Measurements from ENCODE around the gene FFAR1. TPM values are rescaled to one million over a fixed set of nuclear protein-coding genes. Genes with fewer than 3 reads are reported as not detected.
"Not testable (repeated sequence)": the region's sequence is repeated elsewhere in the genome, so short reads cannot be mapped to it uniquely, and the experiment has no call there.

FFAR1 gene
- total and polyA plus RNA-seq, 2 experiments from 2014 or later: 0.11 TPM; not detected in 1

DNA sequence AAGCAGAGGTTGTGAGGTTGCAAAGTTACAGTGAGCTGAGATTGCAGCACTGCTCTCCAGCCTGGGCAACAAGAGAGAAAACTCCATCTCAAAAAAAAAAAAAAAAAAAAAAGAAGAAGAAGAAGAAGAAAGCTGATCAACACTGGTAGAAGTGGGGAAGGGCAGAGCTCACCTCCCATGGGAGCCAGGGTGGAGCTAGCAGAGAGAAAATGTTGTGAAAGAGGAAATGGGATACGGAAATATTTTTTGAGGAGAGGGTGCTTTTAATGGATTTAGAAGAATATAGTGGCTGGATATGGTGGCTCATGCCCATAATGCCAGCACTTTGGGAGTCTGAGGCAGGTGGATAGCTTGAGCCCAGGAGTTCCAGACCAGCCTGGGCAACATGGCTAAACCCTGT is 30.0 kb downstream of the FFAR1 start:
- H3K27me3 ChIP-seq: no peaks in the 10 kb centered on the region
- H3K4me1 ChIP-seq (ENCODE audit: low read depth): peaks cover 30% of the 10 kb centered on the region
- H3K27ac ChIP-seq: no peak overlapping the region
- no peaks in the 10 kb centered on the region for H3K9me3 ChIP-seq (ENCODE audit: low read depth)
- TF ChIP-seq, protein P1, sequence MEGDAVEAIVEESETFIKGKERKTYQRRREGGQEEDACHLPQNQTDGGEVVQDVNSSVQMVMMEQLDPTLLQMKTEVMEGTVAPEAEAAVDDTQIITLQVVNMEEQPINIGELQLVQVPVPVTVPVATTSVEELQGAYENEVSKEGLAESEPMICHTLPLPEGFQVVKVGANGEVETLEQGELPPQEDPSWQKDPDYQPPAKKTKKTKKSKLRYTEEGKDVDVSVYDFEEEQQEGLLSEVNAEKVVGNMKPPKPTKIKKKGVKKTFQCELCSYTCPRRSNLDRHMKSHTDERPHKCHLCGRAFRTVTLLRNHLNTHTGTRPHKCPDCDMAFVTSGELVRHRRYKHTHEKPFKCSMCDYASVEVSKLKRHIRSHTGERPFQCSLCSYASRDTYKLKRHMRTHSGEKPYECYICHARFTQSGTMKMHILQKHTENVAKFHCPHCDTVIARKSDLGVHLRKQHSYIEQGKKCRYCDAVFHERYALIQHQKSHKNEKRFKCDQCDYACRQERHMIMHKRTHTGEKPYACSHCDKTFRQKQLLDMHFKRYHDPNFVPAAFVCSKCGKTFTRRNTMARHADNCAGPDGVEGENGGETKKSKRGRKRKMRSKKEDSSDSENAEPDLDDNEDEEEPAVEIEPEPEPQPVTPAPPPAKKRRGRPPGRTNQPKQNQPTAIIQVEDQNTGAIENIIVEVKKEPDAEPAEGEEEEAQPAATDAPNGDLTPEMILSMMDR (IDR thresholded peaks at IDR 0.05; ENCODE audit: low read depth, low read length): no peak
- DNase-seq (ENCODE audit: low read depth in 1 of 2, low spot score in 1 of 2): peak in 1 of 2 donors; percentile 19
- no peaks in the 10 kb centered on the region for H3K36me3 ChIP-seq
- H3K4me3 ChIP-seq: no peak overlapping the region

- TF ChIP-seq, protein P1 (IDR thresholded peaks at IDR 0.05; ENCODE audit: low read depth, low read length): no peak
- H3K27me3 ChIP-seq: no peaks in the 10 kb centered on the region
- no peaks in the 10 kb centered on the region for H3K36me3 ChIP-seq
- no peak overlapping the region for H3K4me3 ChIP-seq
- no peak overlapping the region for H3K27ac ChIP-seq
- H3K4me1 ChIP-seq (ENCODE audit: low read depth): peaks cover 30% of the 10 kb centered on the region
- no peak for DNase-seq (ENCODE audit: low read depth in 1 of 2, low spot score in 1 of 2)
- no peaks in the 10 kb centered on the region for H3K9me3 ChIP-seq (ENCODE audit: low read depth)
Measured at GRCh38 chr19:35378356-35378755, 30.7 kb downstream of the FFAR1 start.

GRCh38 chr19:35379545-35379944 is 31.8 kb downstream of the FFAR1 start:
- H3K9me3 ChIP-seq (ENCODE audit: low read depth); H3K36me3 ChIP-seq; DNase-seq (ENCODE audit: low read depth in 1 of 2, low spot score in 1 of 2); H3K27me3 ChIP-seq; H3K4me3 ChIP-seq: not testable (repeated sequence)
- peaks cover 30% of the 10 kb centered on the region for H3K4me1 ChIP-seq (ENCODE audit: low read depth)
- H3K27ac ChIP-seq: peak overlapping the region; percentile 87

- TF ChIP-seq, protein P1 (IDR thresholded peaks at IDR 0.05; ENCODE audit: low read depth, low read length): no peak
- Histone ChIP-seq H3K4me3 (no peak overlapping the region), H3K27me3 (no peaks in the 10 kb centered on the region), H3K27ac (peak overlapping the region; percentile 87), H3K36me3 (no peaks in the 10 kb centered on the region), H3K4me1 (ENCODE audit: low read depth) (peaks cover 30% of the 10 kb centered on the region), H3K9me3 (ENCODE audit: low read depth) (no peaks in the 10 kb centered on the region)
- peak in 1 of 2 donors; percentile 73 for DNase-seq (ENCODE audit: low read depth in 1 of 2, low spot score in 1 of 2)
Measured at GRCh38 chr19:35379992-35380391, 32.3 kb downstream of the FFAR1 start.

DNA sequence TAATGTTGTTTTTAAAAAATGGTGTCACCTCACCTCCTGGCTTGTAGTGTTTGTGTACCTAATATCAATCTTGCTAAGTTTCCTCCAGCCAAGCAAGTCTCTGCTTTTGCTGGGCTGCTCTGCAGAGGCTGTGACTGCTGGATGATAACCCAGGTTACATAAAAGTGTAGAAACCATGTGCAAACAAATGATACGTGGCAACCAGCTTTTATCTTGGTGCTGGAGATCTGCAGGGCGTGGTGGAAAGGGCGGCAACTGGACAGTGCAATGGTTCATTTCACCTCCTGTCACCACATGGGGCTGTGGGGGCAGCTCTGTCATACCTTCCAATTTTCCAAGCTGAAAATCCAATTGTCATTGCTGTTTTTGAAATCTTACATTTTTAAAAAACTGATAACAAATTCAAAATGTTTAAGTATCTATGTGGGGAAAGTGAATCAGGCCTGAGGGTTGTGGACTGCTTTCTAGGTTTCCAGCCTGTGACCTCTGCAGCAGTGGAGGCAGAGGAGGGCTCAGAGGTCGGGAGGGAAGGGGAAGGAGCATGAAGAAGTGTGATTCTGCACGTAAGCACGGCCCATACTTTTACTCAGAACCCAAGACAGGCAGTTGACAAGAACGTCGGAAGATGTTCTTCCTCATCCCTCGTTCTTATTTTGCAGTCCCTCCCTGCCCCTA is 32.9 kb downstream of the FFAR1 start:
- Histone ChIP-seq H3K27me3 (no peaks in the 10 kb centered on the region), H3K4me1 (ENCODE audit: low read depth) (peaks cover 27% of the 10 kb centered on the region), H3K4me3 (no peak overlapping the region), H3K36me3 (no peaks in the 10 kb centered on the region), H3K27ac (peak overlapping the region; percentile 87), H3K9me3 (ENCODE audit: low read depth) (no peaks in the 10 kb centered on the region)
- TF ChIP-seq, protein P1 (IDR thresholded peaks at IDR 0.05; ENCODE audit: low read depth, low read length): no peak
- peak in 1 of 2 donors; percentile 40 for DNase-seq (ENCODE audit: low read depth in 1 of 2, low spot score in 1 of 2)

DNA sequence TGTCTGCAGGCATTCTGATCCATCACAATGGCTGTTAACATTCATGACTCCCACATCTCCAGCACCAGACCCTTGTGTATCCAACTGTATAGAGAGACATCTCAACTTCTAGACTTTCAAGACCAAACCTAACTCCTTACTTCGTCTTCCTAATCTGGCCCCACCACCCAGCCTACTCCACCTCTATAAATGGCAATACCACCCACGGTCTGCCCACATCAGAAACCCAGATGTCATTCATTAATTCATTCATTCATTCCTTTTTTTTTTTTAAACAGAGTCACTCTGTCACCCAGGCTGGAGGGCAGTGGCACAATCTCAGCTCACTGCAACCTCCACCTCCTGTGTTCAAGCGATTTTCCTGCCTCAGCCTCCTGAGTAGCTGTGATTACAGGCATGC is 33.6 kb downstream of the FFAR1 start:
- Histone ChIP-seq H3K27me3 (no peaks in the 10 kb centered on the region), H3K4me3 (no peak overlapping the region), H3K4me1 (ENCODE audit: low read depth) (peaks cover 25% of the 10 kb centered on the region), H3K27ac (peak overlapping the region; percentile 87), H3K9me3 (ENCODE audit: low read depth) (no peaks in the 10 kb centered on the region), H3K36me3 (no peaks in the 10 kb centered on the region)
- TF ChIP-seq, protein P1 (IDR thresholded peaks at IDR 0.05; ENCODE audit: low read depth, low read length): no peak
- no peak for DNase-seq (ENCODE audit: low read depth in 1 of 2, low spot score in 1 of 2)
